Stimulated activated effector memory CD8-positive, alpha-beta T cell treated with anti-CD3 and anti-CD28 coated beads, Interleukin-12 subunit alpha, Interleukin-12 subunit beta, amount 100 ng/mL, for 72 hours (primary cell): Measurements from ENCODE around the gene C1RL.
A peak's percentile ranks its signal among the peaks of the same experiment; 100 is the strongest.

Source experiments
- ATAC-seq: fragments of 150-1000 bp; cut with Tn5 transposase; 2 replicates; pipeline ENCODE4 v1.10.0; 2021
- DNase-seq, 2 donors: peaks; one replicate each; pipeline ENCODE4 v3.0.0; 2021 to 2022; ENCODE audit warnings: low spot score in 2 of 2
- H3K27ac Mint-ChIP-seq: one replicate; pipeline ENCODE4 v1.8.0; 2022; ENCODE audit warnings: mild to moderate bottlenecking, mixed read lengths
- H3K36me3 Mint-ChIP-seq: one replicate; pipeline ENCODE4 v1.8.0; 2022; ENCODE audit warnings: mild to moderate bottlenecking, mixed read lengths
- H3K4me1 Mint-ChIP-seq: one replicate; pipeline ENCODE4 v1.8.0; 2022; ENCODE audit warnings: mixed read lengths
- H3K4me3 Mint-ChIP-seq: one replicate; pipeline ENCODE4 v1.8.0; 2022; ENCODE audit warnings: mild to moderate bottlenecking, mixed read lengths
- H3K9me3 Mint-ChIP-seq: one replicate; pipeline ENCODE4 v1.8.0; 2022; ENCODE audit warnings: mixed read lengths

Gene C1RL

GRCh38 chr12:7143564-7143963, 34.5 kb upstream of the C1RL start:
- H3K27ac Mint-ChIP-seq = no peak overlapping the region
- H3K9me3 Mint-ChIP-seq = no peaks in the 10 kb centered on the region
- H3K36me3 Mint-ChIP-seq = peaks cover 85% of the 10 kb centered on the region
- DNase-seq (no peak), ATAC-seq (no peak)
- H3K4me3 Mint-ChIP-seq = no peak overlapping the region
- H3K4me1 Mint-ChIP-seq = peaks cover 33% of the 10 kb centered on the region

DNA sequence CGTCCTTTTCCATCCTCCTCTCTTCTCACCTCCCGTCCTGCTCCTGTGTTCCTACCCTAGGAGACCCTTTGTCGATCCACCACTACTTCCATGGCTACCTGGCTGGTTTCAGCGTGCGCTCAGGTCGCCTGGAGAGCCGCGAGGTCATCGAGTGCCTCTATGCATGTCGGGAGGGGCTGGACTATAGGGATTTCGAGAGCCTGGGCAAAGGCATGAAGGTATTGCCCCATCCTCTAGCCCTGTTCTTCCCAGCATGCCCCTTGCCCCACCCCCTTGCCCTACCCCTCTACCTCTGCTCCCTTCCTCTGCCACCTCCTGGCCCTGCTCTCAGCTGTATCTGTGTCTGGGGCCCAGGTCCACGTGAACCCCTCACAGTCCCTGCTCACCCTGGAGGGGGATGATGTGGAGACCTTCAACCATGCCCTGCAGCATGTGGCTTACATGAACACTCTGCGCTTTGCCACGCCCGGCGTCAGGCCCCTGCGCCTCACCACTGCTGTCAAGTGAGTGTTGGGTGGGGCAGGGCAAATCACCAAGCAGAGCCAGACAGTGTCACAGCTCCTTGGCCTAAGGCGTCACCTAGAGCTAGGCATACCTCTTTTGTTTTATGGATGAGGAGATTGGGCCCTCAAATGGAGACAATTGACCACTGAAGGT, 33.9 kb upstream of the C1RL start:
- ATAC-seq (no peak), DNase-seq (no peak)
- H3K4me1 Mint-ChIP-seq = peaks cover 37% of the 10 kb centered on the region
- H3K27ac Mint-ChIP-seq = peak overlapping the region; percentile 46
- H3K36me3 Mint-ChIP-seq = peaks cover 85% of the 10 kb centered on the region
- no peak overlapping the region for H3K4me3 Mint-ChIP-seq
- H3K9me3 Mint-ChIP-seq = no peaks in the 10 kb centered on the region

DNA sequence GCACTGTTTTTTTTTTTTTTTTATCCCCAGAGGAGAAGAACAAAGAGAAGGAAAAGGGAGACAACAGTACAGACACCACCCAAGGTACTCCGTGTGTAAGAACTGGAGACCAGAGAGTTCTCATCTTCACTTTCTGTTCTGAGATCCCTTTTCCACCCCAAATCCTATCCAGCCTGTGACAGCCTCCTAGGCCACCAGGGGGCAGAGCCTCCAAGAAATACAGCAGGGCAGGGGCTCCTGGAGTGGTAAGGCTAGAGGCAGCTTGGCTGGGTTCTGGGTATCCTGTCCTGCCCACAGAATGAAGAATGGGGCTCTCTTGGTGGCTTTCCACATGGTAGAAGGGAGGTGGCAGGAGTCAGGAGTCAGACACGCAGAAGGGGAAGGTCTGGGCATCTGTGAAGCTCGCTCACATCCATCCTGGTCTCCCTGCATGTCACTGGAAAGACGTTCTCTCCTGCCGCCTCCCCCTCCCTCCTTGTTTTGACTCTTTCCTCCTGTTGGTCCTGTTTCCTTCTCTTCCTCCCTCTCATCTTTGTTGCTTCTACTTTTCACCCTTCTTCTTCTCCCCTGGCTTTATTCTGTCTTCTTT, 33.1 kb upstream of the C1RL start:
- peaks cover 39% of the 10 kb centered on the region for H3K4me1 Mint-ChIP-seq

GRCh38 chr12:7141351-7142005, 32.5 kb upstream of the C1RL start:
- ATAC-seq (no peak), DNase-seq (no peak)
- Mint-ChIP-seq H3K4me3 (no peak overlapping the region), H3K4me1 (peaks cover 39% of the 10 kb centered on the region), H3K36me3 (peaks cover 85% of the 10 kb centered on the region), H3K9me3 (no peaks in the 10 kb centered on the region), H3K27ac (peak overlapping the region; percentile 46)

More for the DNA sequence above, 33.1 kb upstream of the C1RL start:
- H3K9me3 Mint-ChIP-seq = no peaks in the 10 kb centered on the region
- DNase-seq (peak; percentile 26 to 67), ATAC-seq (peak; percentile 71)
- H3K36me3 Mint-ChIP-seq = peaks cover 85% of the 10 kb centered on the region
- peak overlapping the region; percentile 46 for H3K27ac Mint-ChIP-seq
- H3K4me3 Mint-ChIP-seq = no peak overlapping the region

DNA sequence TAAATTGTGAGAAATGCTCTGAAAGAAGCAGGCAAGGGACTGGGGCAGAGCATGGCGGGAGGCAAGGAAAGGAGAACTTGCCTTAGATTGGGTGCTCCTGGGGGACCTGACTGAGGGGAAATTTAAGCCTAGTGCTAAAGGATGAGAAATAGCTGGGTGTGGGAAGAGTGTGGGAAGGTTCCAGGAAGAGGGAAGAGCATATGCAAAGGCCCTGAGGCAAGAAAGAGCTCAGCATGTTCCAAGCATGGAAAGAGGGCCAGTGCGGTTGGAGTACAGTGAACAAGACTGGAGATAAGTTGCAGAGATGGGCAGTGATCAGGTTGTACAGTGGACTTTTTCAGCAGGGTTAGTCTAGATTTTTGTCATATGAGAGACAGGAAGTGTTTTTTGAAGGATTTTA, 30.2 kb upstream of the C1RL start:
- peaks cover 40% of the 10 kb centered on the region for H3K4me1 Mint-ChIP-seq
- no peak for ATAC-seq
- DNase-seq = no peak
- H3K27ac Mint-ChIP-seq = peak overlapping the region; percentile 36
- peaks cover 81% of the 10 kb centered on the region for H3K36me3 Mint-ChIP-seq
- no peaks in the 10 kb centered on the region for H3K9me3 Mint-ChIP-seq
- no peak overlapping the region for H3K4me3 Mint-ChIP-seq

GRCh38 chr12:7137908-7138307, 28.9 kb upstream of the C1RL start:
- DNase-seq = no peak
- Mint-ChIP-seq H3K36me3 (peaks cover 81% of the 10 kb centered on the region), H3K4me3 (no peak overlapping the region), H3K27ac (peak overlapping the region; percentile 55), H3K9me3 (no peaks in the 10 kb centered on the region), H3K4me1 (peaks cover 44% of the 10 kb centered on the region)
- ATAC-seq = no peak

GRCh38 chr12:7136676-7137075, 27.7 kb upstream of the C1RL start:
- no peak overlapping the region for H3K4me3 Mint-ChIP-seq
- H3K36me3 Mint-ChIP-seq = peaks cover 81% of the 10 kb centered on the region
- no peaks in the 10 kb centered on the region for H3K9me3 Mint-ChIP-seq
- peak overlapping the region; percentile 59 for H3K27ac Mint-ChIP-seq
- DNase-seq = no peak
- H3K4me1 Mint-ChIP-seq = peaks cover 44% of the 10 kb centered on the region
- ATAC-seq = no peak

DNA sequence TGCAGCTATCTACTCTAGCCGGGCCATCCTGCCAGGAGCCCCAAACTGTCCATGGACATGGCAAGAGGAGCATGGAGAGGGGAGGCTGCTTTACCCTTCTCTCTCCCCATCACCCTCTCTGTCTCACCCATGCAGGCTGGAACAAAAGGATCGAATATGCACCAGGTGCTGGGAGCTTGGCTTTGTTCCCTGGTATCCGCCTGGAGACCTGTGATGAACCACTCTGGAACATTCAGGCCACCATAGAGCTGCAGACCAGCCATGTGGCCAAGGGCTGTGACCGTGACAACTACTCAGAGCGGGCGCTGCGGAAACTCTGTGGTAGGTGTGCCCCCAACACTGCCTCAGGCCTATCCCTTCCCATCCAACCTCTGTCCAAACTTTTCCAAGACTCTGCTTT, 27.1 kb upstream of the C1RL start:
- no peak overlapping the region for H3K4me3 Mint-ChIP-seq

DNA sequence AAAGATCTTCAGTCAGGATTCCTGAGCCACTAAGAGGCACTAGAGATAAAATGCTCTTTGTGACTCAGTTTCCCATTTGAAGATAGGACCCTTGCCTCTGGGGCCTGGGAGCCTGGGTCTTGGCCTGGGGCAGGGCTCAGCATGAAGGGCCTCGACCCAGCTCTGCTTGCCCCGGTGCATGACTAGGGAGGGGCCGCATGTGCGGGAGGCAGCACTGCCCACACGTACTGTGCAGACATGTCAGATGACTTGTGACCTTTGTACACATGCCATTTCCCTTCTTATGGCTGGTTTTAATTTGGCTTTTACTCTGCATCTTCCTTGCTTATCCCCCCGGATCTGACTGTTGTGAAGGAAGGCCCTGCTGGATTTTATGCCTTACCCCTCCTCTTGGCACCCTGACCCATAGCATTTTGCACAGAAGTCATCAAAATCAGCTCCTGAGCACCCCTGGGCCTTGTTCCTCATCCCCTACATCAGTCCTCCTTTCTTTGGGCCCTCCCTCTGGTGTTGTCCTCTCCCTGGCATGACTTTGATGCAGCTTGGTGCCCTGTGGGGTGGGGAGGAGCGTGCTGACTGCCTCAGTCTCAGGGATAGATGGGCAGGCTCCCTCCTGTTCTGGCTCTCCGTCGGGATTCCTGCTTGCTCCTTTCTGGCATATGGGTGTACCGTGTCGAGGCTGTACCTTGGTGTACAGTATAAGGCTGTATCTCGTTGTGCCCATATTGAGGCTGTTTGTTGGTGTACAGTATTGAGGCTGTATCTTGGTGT, 25.6 kb upstream of the C1RL start:
- H3K36me3 Mint-ChIP-seq = peaks cover 92% of the 10 kb centered on the region
- no peak overlapping the region for H3K27ac Mint-ChIP-seq
- H3K4me3 Mint-ChIP-seq = no peak overlapping the region

More for the DNA sequence above, 27.1 kb upstream of the C1RL start:
- Mint-ChIP-seq H3K9me3 (no peaks in the 10 kb centered on the region), H3K4me1 (peaks cover 46% of the 10 kb centered on the region), H3K36me3 (peaks cover 83% of the 10 kb centered on the region), H3K27ac (peak overlapping the region; percentile 59)
- no peak for DNase-seq
- ATAC-seq = no peak

DNA sequence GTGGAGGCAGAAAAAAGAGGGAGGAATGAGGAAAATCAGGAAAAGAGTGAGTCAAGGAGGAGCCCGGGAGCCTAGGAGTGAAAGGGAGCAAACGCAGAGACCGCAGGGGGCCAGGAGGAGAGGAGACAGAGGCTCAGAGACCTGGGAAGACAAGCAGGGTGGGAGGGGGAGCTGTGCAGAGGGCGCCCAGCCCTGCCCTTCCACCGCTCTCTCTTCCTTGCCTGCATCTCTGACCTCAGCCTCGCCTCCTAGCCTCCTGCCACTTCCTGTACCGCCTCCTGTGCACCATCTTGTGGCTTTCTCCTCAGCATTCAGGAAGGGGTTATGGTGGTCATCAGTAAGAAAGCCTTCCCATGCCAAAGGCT, 22.5 kb upstream of the C1RL start:
- H3K9me3 Mint-ChIP-seq = no peaks in the 10 kb centered on the region
- ATAC-seq (peak; percentile 74), DNase-seq (no peak)
- H3K4me3 Mint-ChIP-seq = peak overlapping the region; percentile 97
- peaks cover 50% of the 10 kb centered on the region for H3K4me1 Mint-ChIP-seq
- peaks cover 66% of the 10 kb centered on the region for H3K36me3 Mint-ChIP-seq
- peak overlapping the region; percentile 96 for H3K27ac Mint-ChIP-seq

More for the DNA sequence above, 25.6 kb upstream of the C1RL start:
- ATAC-seq (no peak), DNase-seq (no peak)
- H3K9me3 Mint-ChIP-seq = no peaks in the 10 kb centered on the region
- H3K4me1 Mint-ChIP-seq = peaks cover 50% of the 10 kb centered on the region

DNA sequence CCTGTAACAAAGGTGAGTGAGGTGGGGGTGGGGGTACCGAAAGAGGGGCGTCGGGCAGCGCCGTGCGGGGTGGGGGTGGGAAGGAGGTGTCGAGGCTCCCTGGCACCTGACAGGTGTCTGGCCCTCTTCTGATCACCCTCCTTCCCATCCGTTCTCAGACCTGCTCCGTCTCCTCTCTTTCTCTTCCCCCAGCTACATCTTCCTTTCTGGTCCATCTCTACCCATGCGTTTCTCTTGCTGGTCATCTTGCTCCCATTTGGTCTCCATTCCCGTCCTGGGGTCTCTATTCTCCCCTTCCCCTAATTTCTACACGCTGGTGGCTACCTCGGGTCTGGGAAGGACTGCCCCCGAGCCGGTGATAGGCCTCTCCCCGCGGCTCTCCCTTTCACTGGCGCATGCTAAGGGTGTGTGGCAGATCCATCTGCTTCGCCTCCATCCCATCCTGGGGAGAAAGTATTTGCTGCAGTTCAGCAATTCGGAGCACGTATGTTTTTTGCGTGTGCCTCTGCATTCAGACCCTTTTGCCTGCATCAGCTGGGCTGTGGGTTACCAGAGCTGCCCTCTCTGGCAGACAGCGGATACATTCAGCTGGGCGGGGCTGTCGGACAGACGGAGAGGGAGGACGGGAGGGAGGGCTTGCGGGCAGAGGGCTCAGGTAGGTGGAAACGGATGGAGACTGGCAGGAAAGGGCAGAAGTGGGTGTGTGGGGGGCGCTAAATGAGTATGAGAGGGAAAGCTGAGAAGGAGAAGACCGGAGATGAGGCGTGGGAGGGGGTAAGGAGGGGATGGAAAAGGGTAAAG, 21.9 kb upstream of the C1RL start:
- peak; percentile 74 for ATAC-seq
- Mint-ChIP-seq H3K36me3 (peaks cover 60% of the 10 kb centered on the region), H3K27ac (peak overlapping the region; percentile 96)

GRCh38 chr12:7129872-7130691, 21.1 kb upstream of the C1RL start, which contains the start of gene CLSTN3:
Gene CLSTN3, plus strand, starts transcription at chr12:7130371. Its CDS starts 278 bp downstream, at chr12:7130649.
- Mint-ChIP-seq H3K4me3 (peak within 1 kb of the TSS; percentile 97), H3K4me1 (peaks cover 48% of the 10 kb centered on the region), H3K27ac (peak within 1 kb of the TSS; percentile 96), H3K9me3 (no peaks in the 10 kb centered on the region), H3K36me3 (peaks cover 52% of the 10 kb centered on the region)
- peak; percentile 78 to 92 for DNase-seq
- ATAC-seq = peak; percentile 82

More for the DNA sequence above, 21.9 kb upstream of the C1RL start:
- DNase-seq = peak; percentile 38 to 79
- H3K4me1 Mint-ChIP-seq = peaks cover 50% of the 10 kb centered on the region
- H3K9me3 Mint-ChIP-seq = no peaks in the 10 kb centered on the region
- H3K4me3 Mint-ChIP-seq = peak overlapping the region; percentile 97

DNA sequence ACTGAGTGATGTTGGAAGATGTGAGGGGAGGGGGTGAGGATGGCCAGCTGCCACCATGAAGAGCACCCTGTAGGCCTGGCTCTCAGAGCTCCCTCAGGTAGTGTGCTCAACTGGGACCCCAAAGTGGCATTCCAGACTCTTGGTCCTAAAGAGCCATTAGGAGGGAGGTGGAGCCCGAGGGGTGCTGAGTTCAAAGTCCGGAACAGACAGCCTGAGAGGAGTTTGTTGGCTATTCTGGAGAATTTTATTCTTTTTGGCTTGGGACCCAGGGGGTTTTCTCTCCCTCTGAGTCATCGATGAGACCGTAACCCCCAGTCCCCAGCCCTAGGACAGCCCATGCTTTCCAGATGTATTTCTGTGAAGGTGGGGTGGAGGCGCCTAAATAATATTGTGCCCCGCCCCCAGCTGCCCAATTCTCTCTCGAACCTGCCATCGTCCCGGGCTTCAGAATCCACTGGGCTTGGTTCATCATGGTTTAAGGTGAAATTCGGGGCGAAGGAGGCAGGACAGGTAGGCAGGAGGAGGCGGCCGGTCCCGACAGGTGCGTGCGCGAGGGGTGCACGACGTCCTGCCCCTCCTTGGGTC, 20.4 kb upstream of the C1RL start:
- ATAC-seq (no peak), DNase-seq (no peak)
- H3K36me3 Mint-ChIP-seq = peaks cover 48% of the 10 kb centered on the region
- peak overlapping the region; percentile 96 for H3K27ac Mint-ChIP-seq
- H3K9me3 Mint-ChIP-seq = no peaks in the 10 kb centered on the region
- peaks cover 44% of the 10 kb centered on the region for H3K4me1 Mint-ChIP-seq
- H3K4me3 Mint-ChIP-seq = peak overlapping the region; percentile 97
